ENCODE data around the gene KCNK17.

Gene KCNK17

GRCh38 chr6:39343396-39343870 lies 29.2 kb upstream of the KCNK17 start:
- DNase-seq: no peak
- H3K23ac ChIP-seq (ENCODE audit: low read length): no peak overlapping the region

GRCh38 chr6:39342692-39343395 lies 28.6 kb upstream of the KCNK17 start:
- no peaks in the 10 kb centered on the region for H3K27me3 ChIP-seq (ENCODE audit: insufficient read depth, low read length)
- no peak overlapping the region for H2BK5ac ChIP-seq (ENCODE audit: low read depth, low read length, poor library complexity)
- WGBS (ENCODE audit: extremely low coverage, insufficient coverage, insufficient read length): no CpG with 5 or more reads among the region's 14 CpGs

More at GRCh38 chr6:39343396-39343870, 29.2 kb upstream of the KCNK17 start:
- no peaks in the 10 kb centered on the region for H3K4me1 ChIP-seq (ENCODE audit: control insufficient read depth in 1 of 2, insufficient read depth in 2 of 2, low read length in 2 of 2)
- H3K79me1 ChIP-seq (ENCODE audit: low read length): no peaks in the 10 kb centered on the region
- no peak overlapping the region for H3K14ac ChIP-seq (ENCODE audit: low read length)
- H4K12ac ChIP-seq (ENCODE audit: low read depth, low read length): no peak overlapping the region
- no peak overlapping the region for H4K91ac ChIP-seq (ENCODE audit: low read depth, low read length)
- no peak overlapping the region for H2BK12ac ChIP-seq (ENCODE audit: low read length)
- no peak overlapping the region for H3K4ac ChIP-seq (ENCODE audit: low read depth, low read length)
- no peak overlapping the region for H3K4me3 ChIP-seq (ENCODE audit: low read depth, low read length)
- H2AK5ac ChIP-seq (ENCODE audit: low read length): no peak overlapping the region
- no CpG with 5 or more reads among the region's 9 CpGs for WGBS (ENCODE audit: extremely low coverage, insufficient coverage, insufficient read length)
- H3K18ac ChIP-seq (ENCODE audit: low read length): no peak overlapping the region
- no peak overlapping the region for H3K27ac ChIP-seq (ENCODE audit: low read depth, low read length)
- no peaks in the 10 kb centered on the region for H3K36me3 ChIP-seq (ENCODE audit: control insufficient read depth in 1 of 2, insufficient read depth in 2 of 2, low read length in 2 of 2)
- no peaks in the 10 kb centered on the region for H3K9me3 ChIP-seq (ENCODE audit: insufficient read depth, low read depth, low read length)
- H3K79me2 ChIP-seq (ENCODE audit: control insufficient read depth, insufficient read depth, low read length, poor library complexity): no peaks in the 10 kb centered on the region
- H2AFZ ChIP-seq (ENCODE audit: insufficient read depth, low read length, poor library complexity): no peak overlapping the region
- H2BK120ac ChIP-seq (ENCODE audit: insufficient read depth, low read length, poor library complexity): no peak overlapping the region
- no peak overlapping the region for H3K4me2 ChIP-seq (ENCODE audit: low read length)
- H3K9ac ChIP-seq (ENCODE audit: low read length): no peak overlapping the region
- no peak overlapping the region for H2BK5ac ChIP-seq (ENCODE audit: low read depth, low read length, poor library complexity)
- H4K8ac ChIP-seq (ENCODE audit: low read depth, low read length): no peak overlapping the region
- H3K27me3 ChIP-seq (ENCODE audit: insufficient read depth, low read length): no peaks in the 10 kb centered on the region

DNA sequence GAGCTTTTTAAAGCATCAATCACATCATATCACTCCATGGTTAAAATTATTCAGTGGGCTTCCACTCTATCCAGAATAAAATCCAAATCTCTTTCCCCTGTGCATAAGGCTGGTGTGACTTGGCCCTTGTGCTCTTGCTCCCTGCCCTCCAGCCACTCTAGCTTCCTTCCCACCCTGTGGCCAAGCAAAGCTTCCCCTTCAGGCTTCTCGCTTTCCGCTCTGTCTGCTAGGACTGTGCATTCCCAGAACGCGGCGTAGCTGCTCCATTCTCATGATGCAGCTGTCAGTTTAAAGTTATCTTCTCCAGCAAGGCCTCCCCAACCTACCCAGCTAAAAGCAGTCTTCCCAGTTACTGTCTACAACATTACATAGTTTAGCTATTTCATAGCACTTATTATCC lies 27.7 kb upstream of the KCNK17 start:
- Histone ChIP-seq H3K27me3 (ENCODE audit: insufficient read depth, low read length) (no peaks in the 10 kb centered on the region), H3K9ac (ENCODE audit: low read length) (no peak overlapping the region), H3K36me3 (ENCODE audit: control insufficient read depth in 1 of 2, insufficient read depth in 2 of 2, low read length in 2 of 2) (no peaks in the 10 kb centered on the region), H3K4me3 (ENCODE audit: low read depth, low read length) (no peak overlapping the region), H3K79me1 (ENCODE audit: low read length) (no peaks in the 10 kb centered on the region), H3K18ac (ENCODE audit: low read length) (no peak overlapping the region), H3K14ac (ENCODE audit: low read length) (no peak overlapping the region), H2AK5ac (ENCODE audit: low read length) (no peak overlapping the region), H3K23ac (ENCODE audit: low read length) (no peak overlapping the region), H3K27ac (ENCODE audit: low read depth, low read length) (no peak overlapping the region), H3K4me2 (ENCODE audit: low read length) (no peak overlapping the region), H3K79me2 (ENCODE audit: control insufficient read depth, insufficient read depth, low read length, poor library complexity) (no peaks in the 10 kb centered on the region), H2BK120ac (ENCODE audit: insufficient read depth, low read length, poor library complexity) (no peak overlapping the region), H3K4ac (ENCODE audit: low read depth, low read length) (no peak overlapping the region), H3K4me1 (ENCODE audit: control insufficient read depth in 1 of 2, insufficient read depth in 2 of 2, low read length in 2 of 2) (no peaks in the 10 kb centered on the region), H4K8ac (ENCODE audit: low read depth, low read length) (no peak overlapping the region), H4K12ac (ENCODE audit: low read depth, low read length) (no peak overlapping the region), H2BK5ac (ENCODE audit: low read depth, low read length, poor library complexity) (no peak overlapping the region), H2AFZ (ENCODE audit: insufficient read depth, low read length, poor library complexity) (no peak overlapping the region), H2BK12ac (ENCODE audit: low read length) (no peak overlapping the region), H3K9me3 (ENCODE audit: insufficient read depth, low read depth, low read length) (no peaks in the 10 kb centered on the region), H4K91ac (ENCODE audit: low read depth, low read length) (no peak overlapping the region)
- WGBS (ENCODE audit: extremely low coverage, insufficient coverage, insufficient read length): no CpG with 5 or more reads among the region's 5 CpGs
- DNase-seq: no peak

More at GRCh38 chr6:39342692-39343395, 28.6 kb upstream of the KCNK17 start:
- no peaks in the 10 kb centered on the region for H3K36me3 ChIP-seq (ENCODE audit: control insufficient read depth in 1 of 2, insufficient read depth in 2 of 2, low read length in 2 of 2)
- H3K4ac ChIP-seq (ENCODE audit: low read depth, low read length): no peak overlapping the region
- H2AFZ ChIP-seq (ENCODE audit: insufficient read depth, low read length, poor library complexity): no peak overlapping the region
- H3K4me3 ChIP-seq (ENCODE audit: low read depth, low read length): no peak overlapping the region
- H3K9me3 ChIP-seq (ENCODE audit: insufficient read depth, low read depth, low read length): no peaks in the 10 kb centered on the region
- H2BK12ac ChIP-seq (ENCODE audit: low read length): no peak overlapping the region
- no peak overlapping the region for H3K14ac ChIP-seq (ENCODE audit: low read length)
- H3K9ac ChIP-seq (ENCODE audit: low read length): no peak overlapping the region
- no peak overlapping the region for H3K23ac ChIP-seq (ENCODE audit: low read length)
- no peak for DNase-seq
- H4K91ac ChIP-seq (ENCODE audit: low read depth, low read length): no peak overlapping the region
- no peak overlapping the region for H2BK120ac ChIP-seq (ENCODE audit: insufficient read depth, low read length, poor library complexity)
- H4K8ac ChIP-seq (ENCODE audit: low read depth, low read length): no peak overlapping the region
- H2AK5ac ChIP-seq (ENCODE audit: low read length): no peak overlapping the region
- H4K12ac ChIP-seq (ENCODE audit: low read depth, low read length): no peak overlapping the region
- H3K27ac ChIP-seq (ENCODE audit: low read depth, low read length): no peak overlapping the region
- no peaks in the 10 kb centered on the region for H3K79me2 ChIP-seq (ENCODE audit: control insufficient read depth, insufficient read depth, low read length, poor library complexity)
- H3K79me1 ChIP-seq (ENCODE audit: low read length): no peaks in the 10 kb centered on the region
- no peaks in the 10 kb centered on the region for H3K4me1 ChIP-seq (ENCODE audit: control insufficient read depth in 1 of 2, insufficient read depth in 2 of 2, low read length in 2 of 2)
- H3K4me2 ChIP-seq (ENCODE audit: low read length): no peak overlapping the region
- no peak overlapping the region for H3K18ac ChIP-seq (ENCODE audit: low read length)

- Histone ChIP-seq H3K4me1 (ENCODE audit: control insufficient read depth in 1 of 2, insufficient read depth in 2 of 2, low read length in 2 of 2) (no peaks in the 10 kb centered on the region), H3K36me3 (ENCODE audit: control insufficient read depth in 1 of 2, insufficient read depth in 2 of 2, low read length in 2 of 2) (no peaks in the 10 kb centered on the region), H3K79me1 (ENCODE audit: low read length) (no peaks in the 10 kb centered on the region), H3K27ac (ENCODE audit: low read depth, low read length) (no peak overlapping the region), H2AK5ac (ENCODE audit: low read length) (no peak overlapping the region), H4K8ac (ENCODE audit: low read depth, low read length) (no peak overlapping the region), H3K9ac (ENCODE audit: low read length) (no peak overlapping the region), H2AFZ (ENCODE audit: insufficient read depth, low read length, poor library complexity) (no peak overlapping the region), H3K4me2 (ENCODE audit: low read length) (no peak overlapping the region), H2BK12ac (ENCODE audit: low read length) (no peak overlapping the region), H4K12ac (ENCODE audit: low read depth, low read length) (no peak overlapping the region), H3K79me2 (ENCODE audit: control insufficient read depth, insufficient read depth, low read length, poor library complexity) (no peaks in the 10 kb centered on the region), H3K14ac (ENCODE audit: low read length) (no peak overlapping the region), H3K23ac (ENCODE audit: low read length) (no peak overlapping the region), H2BK5ac (ENCODE audit: low read depth, low read length, poor library complexity) (no peak overlapping the region), H2BK120ac (ENCODE audit: insufficient read depth, low read length, poor library complexity) (no peak overlapping the region), H4K91ac (ENCODE audit: low read depth, low read length) (no peak overlapping the region), H3K18ac (ENCODE audit: low read length) (no peak overlapping the region), H3K27me3 (ENCODE audit: insufficient read depth, low read length) (no peaks in the 10 kb centered on the region), H3K4ac (ENCODE audit: low read depth, low read length) (no peak overlapping the region), H3K9me3 (ENCODE audit: insufficient read depth, low read depth, low read length) (no peaks in the 10 kb centered on the region), H3K4me3 (ENCODE audit: low read depth, low read length) (no peak overlapping the region)
- no peak for DNase-seq
- WGBS (ENCODE audit: extremely low coverage, insufficient coverage, insufficient read length): no CpG with 5 or more reads among the region's 3 CpGs
Observed at GRCh38 chr6:39341352-39341751, 27.1 kb upstream of the KCNK17 start.
